ENCODE results near the gene BRD9.
"Not testable (repeated sequence)": the region's sequence is repeated elsewhere in the genome, so short reads cannot be mapped to it uniquely, and the experiment has no call there.

The BRD9 gene

GRCh38 chr5:856531-857425, 35.8 kb downstream of the BRD9 start:
- DNase-seq, result no peak

- DNase-seq, result no peak
Observed at GRCh38 chr5:855771-856530, 36.6 kb downstream of the BRD9 start.

GRCh38 chr5:854966-855743, 37.4 kb downstream of the BRD9 start:
- no peak for DNase-seq

- DNase-seq, result no peak
Observed at GRCh38 chr5:854217-854616, 38.4 kb downstream of the BRD9 start.

- DNase-seq, result not testable (repeated sequence)
Observed at GRCh38 chr5:853416-854090, 39.0 kb downstream of the BRD9 start.

- no peak for DNase-seq
Observed at GRCh38 chr5:852431-853401, 39.9 kb downstream of the BRD9 start.

- no peak for DNase-seq
Observed at GRCh38 chr5:852018-852417, 40.6 kb downstream of the BRD9 start.

GRCh38 chr5:851553-851952, 41.0 kb downstream of the BRD9 start:
- no peak for DNase-seq

- no peak for DNase-seq
Observed at GRCh38 chr5:851076-851475, 41.5 kb downstream of the BRD9 start.

- DNase-seq, result no peak
Observed at GRCh38 chr5:850511-851006, 42.0 kb downstream of the BRD9 start, which contains the start of gene ZDHHC11. TSS of gene ZDHHC11 (minus strand) at chr5:850986. CDS start at chr5:850602, 384 bp downstream.

GRCh38 chr5:849651-850301, 42.8 kb downstream of the BRD9 start:
- no peak for DNase-seq

- no peak for DNase-seq
Observed at GRCh38 chr5:848671-849111, 43.9 kb downstream of the BRD9 start.

GRCh38 chr5:847736-848135, 44.9 kb downstream of the BRD9 start:
- DNase-seq, result not testable (repeated sequence)

GRCh38 chr5:847212-847611, 45.4 kb downstream of the BRD9 start:
- not testable (repeated sequence) for DNase-seq

- not testable (repeated sequence) for DNase-seq
Observed at GRCh38 chr5:846602-847091, 46.0 kb downstream of the BRD9 start.

- DNase-seq, result not testable (repeated sequence)
Observed at GRCh38 chr5:845676-846601, 46.7 kb downstream of the BRD9 start.

- DNase-seq, result not testable (repeated sequence)
Observed at GRCh38 chr5:845031-845675, 47.4 kb downstream of the BRD9 start.

- DNase-seq, result not testable (repeated sequence)
Observed at GRCh38 chr5:844426-844825, 48.2 kb downstream of the BRD9 start.
